Thyroid gland (tissue), 4 donors: ENCODE results near the gene ALKBH6. TPM values are rescaled to one million over a fixed set of nuclear protein-coding genes. Genes with fewer than 3 reads are reported as not detected.

Experiments used
- DNase-seq, 2 donors: peaks; one replicate each; pipeline ENCODE4 v3.0.0-alpha.2; 2019
- H3K27ac ChIP-seq, 3 donors: fragments of 200-600 bp; sonication (generic); 1 replicate in 2 of 3; 2 replicates in 1 of 3; pipeline ENCODE4 v1.5.1; 2016 to 2019; ENCODE audit warnings: mild to moderate bottlenecking in 1 of 3, moderate library complexity in 1 of 3
- H3K27me3 ChIP-seq: fragments of 200-600 bp; sonication (generic); one replicate; pipeline ENCODE4 v1.5.1; 2019
- H3K36me3 ChIP-seq, 2 donors: fragments of 200-600 bp; sonication (generic); one replicate each; pipeline ENCODE4 v1.5.1; 2016 to 2019
- H3K4me1 ChIP-seq, 2 donors: fragments of 200-600 bp; sonication (generic); one replicate each; pipeline ENCODE4 v1.5.1; 2017 to 2019
- H3K4me3 ChIP-seq, 3 donors: fragments of 200-600 bp; sonication (generic); replicated peaks in 1 of 3; 1 replicate in 2 of 3; 2 replicates in 1 of 3; pipeline ENCODE4 v1.5.1; 2016; ENCODE audit warnings: mild to moderate bottlenecking in 1 of 3
- H3K9me3 ChIP-seq: fragments of 200-600 bp; sonication (generic); one replicate; pipeline ENCODE4 v1.5.1; 2017
- CTCF ChIP-seq, 6 experiments: fragments of 200-600 bp in 3 of 6; fragments of 450-650 bp in 3 of 6; sonication (generic) in 3 of 6; IDR thresholded peaks; one replicate each; pipeline ENCODE4 v1.5.1; 2016 to 2019; ENCODE audit warnings: antibody characterized with exemption in 6 of 6, mild to moderate bottlenecking in 2 of 6, inconsistent platforms in 1 of 6, moderate library complexity in 1 of 6
- POLR2A ChIP-seq, 2 donors: fragments of 450-650 bp; IDR thresholded peaks; one replicate each; pipeline ENCODE4 v1.6.1; 2017; ENCODE audit warnings: antibody characterized with exemption in 2 of 2, mild to moderate bottlenecking in 2 of 2, moderate library complexity in 1 of 2
- WGBS, 2 donors: methylation state at CpG; one replicate each; pipeline ENCODE4 v1.1.5; 2017; 5-methylcytosine and 5-hydroxymethylcytosine counted together
- intact Hi-C: fragments of 100-400 bp; cut with DNase I; formaldehyde crosslinking; loops from one replicate; pipeline ENCODE4 v1.15.1; 2023
- total RNA-seq, 4 donors: library from RNA; depleted of rRNA; stranded (reverse); fragments of >200 nt; gene quantifications; one replicate each; pipeline ENCODE4 v1.2.3, GENCODE V29; 2016

The ALKBH6 gene
- total RNA-seq, 4 donors from 2014 or later: 15.4 to 60.9 (median 32.0) TPM

GRCh38 chr19:36058481-36059179 lies 44.6 kb upstream of the ALKBH6 start:
- TF ChIP-seq POLR2A (IDR thresholded peaks at IDR 0.05) (no peak), CTCF (IDR thresholded peaks at IDR 0.05) (no peak)

GRCh38 chr19:36054733-36055686 lies 41.0 kb upstream of the ALKBH6 start, which contains the start of gene WDR62:
Gene WDR62, plus strand, starts transcription at chr19:36054897. Its CDS starts 75 bp downstream, at chr19:36054972.
- peak; percentile 92 to 93 for DNase-seq
- Histone ChIP-seq H3K36me3 (no peaks in the 10 kb centered on the region), H3K27ac (peak within 1 kb of the TSS; percentile 89 to 96 (median 91)), H3K27me3 (no peaks in the 10 kb centered on the region), H3K4me3 (peak within 1 kb of the TSS; percentile 39 to 73 (median 50)), H3K4me1 (peaks cover 6 to 8% of the 10 kb centered on the region in 2 donors), H3K9me3 (no peaks in the 10 kb centered on the region)
- TF ChIP-seq POLR2A (IDR thresholded peaks at IDR 0.05): no peak
- peak in 1 of 6 experiments; percentile 3 for TF ChIP-seq CTCF (IDR thresholded peaks at IDR 0.05)
- intact Hi-C loops: loop anchor here (5.0 kb wide), 2 partner anchors 43 to 57 kb away; partner anchors contain the start of genes ALKBH6, OVOL3 and POLR2I
- 1 to 3% methylated on average over 23 to 36 of the region's 76 CpGs for WGBS, 2 donors

More at GRCh38 chr19:36058481-36059179, 44.6 kb upstream of the ALKBH6 start:
- Histone ChIP-seq H3K36me3 (no peaks in the 10 kb centered on the region), H3K27ac (no peak overlapping the region), H3K4me1 (peaks cover 6 to 8% of the 10 kb centered on the region in 2 donors), H3K9me3 (no peaks in the 10 kb centered on the region), H3K4me3 (no peak overlapping the region), H3K27me3 (no peaks in the 10 kb centered on the region)
- no peak for DNase-seq
- WGBS, 2 donors: 92 to 96% methylated on average over 9 to 12 of the region's 12 CpGs
- intact Hi-C loops: loop anchor here (5.0 kb wide), 1 partner anchor 54 kb away; the partner anchor contains the start of genes OVOL3 and POLR2I

- Histone ChIP-seq H3K9me3 (no peaks in the 10 kb centered on the region), H3K27me3 (no peaks in the 10 kb centered on the region), H3K27ac (peak within 1 kb of the TSS; percentile 89 to 96 (median 91)), H3K4me1 (peaks cover 6 to 8% of the 10 kb centered on the region in 2 donors), H3K4me3 (peak within 1 kb of the TSS; percentile 39 to 73 (median 50)), H3K36me3 (no peaks in the 10 kb centered on the region)
- intact Hi-C loops: loop anchor here (5.0 kb wide), 1 partner anchor 42 kb away; the partner anchor contains the start of gene ALKBH6
- peak; percentile 100 for DNase-seq
- 1 to 2% methylated on average over 13 of the region's 56 CpGs for WGBS, 2 donors
- TF ChIP-seq POLR2A (IDR thresholded peaks at IDR 0.05) (peak; percentile 39 to 80), CTCF (IDR thresholded peaks at IDR 0.05) (peak in 5 of 6 experiments; percentile 13 to 74 (median 69))
Measured at GRCh38 chr19:36054119-36054732, 40.2 kb upstream of the ALKBH6 start, which contains the start of gene THAP8. Gene THAP8, minus strand, starts transcription at chr19:36054285. Its CDS starts 68 bp downstream, at chr19:36054217.

GRCh38 chr19:36051637-36052036 lies 37.6 kb upstream of the ALKBH6 start:
- Histone ChIP-seq H3K9me3 (no peaks in the 10 kb centered on the region), H3K36me3 (no peaks in the 10 kb centered on the region), H3K27me3 (no peaks in the 10 kb centered on the region), H3K4me3 (no peak overlapping the region), H3K27ac (no peak overlapping the region), H3K4me1 (peaks cover 6 to 8% of the 10 kb centered on the region in 2 donors)
- no peak for DNase-seq
- no peak for TF ChIP-seq POLR2A (IDR thresholded peaks at IDR 0.05)
- TF ChIP-seq CTCF (IDR thresholded peaks at IDR 0.05): no peak
- intact Hi-C loops: loop anchor here (5.0 kb wide), 1 partner anchor 39 kb away; the partner anchor contains the start of gene ALKBH6
- WGBS, 2 donors: 98 to 100% methylated on average over 4 of the region's 4 CpGs
